Measurements from ENCODE around the gene JAK2. TPM values are rescaled to one million over a fixed set of nuclear protein-coding genes. Genes with fewer than 3 reads are reported as not detected.
A peak's percentile ranks its signal among the peaks of the same experiment; 100 is the strongest.

The JAK2 gene
- total RNA-seq, 1 donor from 2014 or later, result 24.4 TPM

DNA sequence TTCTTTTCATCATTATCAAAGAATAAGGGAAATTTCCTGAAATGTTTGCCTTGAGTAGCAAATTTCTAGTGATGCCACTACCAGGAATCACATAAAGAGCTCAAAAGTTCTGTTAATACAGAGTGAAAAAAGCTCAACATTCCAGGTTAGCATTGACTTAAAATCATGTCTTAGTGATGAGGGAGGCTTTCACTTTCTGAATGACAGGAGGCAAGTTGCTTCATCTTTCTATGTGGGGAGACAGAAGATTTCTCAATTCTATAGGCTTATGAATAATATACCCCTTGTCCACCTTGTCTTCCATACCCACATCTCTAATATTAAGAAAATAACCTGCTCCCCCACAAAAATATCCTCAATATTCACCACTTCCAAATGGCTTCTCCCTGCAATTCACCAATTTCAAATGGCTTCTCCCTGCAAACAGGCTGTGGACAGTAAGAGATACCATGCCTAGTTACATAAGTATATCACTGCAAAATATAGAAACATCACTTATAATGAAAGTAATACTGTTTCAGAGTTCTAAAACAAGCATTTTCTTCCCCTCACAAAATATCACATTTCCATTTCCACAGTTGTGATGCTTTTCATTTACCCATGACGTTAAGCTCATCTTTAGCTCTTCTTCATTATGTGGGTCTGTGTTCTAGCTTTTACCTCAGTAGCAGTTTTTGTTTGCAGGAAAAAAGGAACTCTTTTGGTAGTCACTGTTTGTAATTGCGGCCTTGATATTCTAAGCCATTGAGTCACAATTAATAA lies 2.2 kb upstream of the JAK2 start:
- intact Hi-C loops (cut with DNase I), result no loop called here
- ATAC-seq (no peak), DNase-seq (no peak)
- H3K36me3 ChIP-seq, result no peaks in the 10 kb centered on the region
- H3K9me3 ChIP-seq, result no peaks in the 10 kb centered on the region
- peaks cover 22% of the 10 kb centered on the region for H3K4me1 ChIP-seq
- TF ChIP-seq, protein P1, sequence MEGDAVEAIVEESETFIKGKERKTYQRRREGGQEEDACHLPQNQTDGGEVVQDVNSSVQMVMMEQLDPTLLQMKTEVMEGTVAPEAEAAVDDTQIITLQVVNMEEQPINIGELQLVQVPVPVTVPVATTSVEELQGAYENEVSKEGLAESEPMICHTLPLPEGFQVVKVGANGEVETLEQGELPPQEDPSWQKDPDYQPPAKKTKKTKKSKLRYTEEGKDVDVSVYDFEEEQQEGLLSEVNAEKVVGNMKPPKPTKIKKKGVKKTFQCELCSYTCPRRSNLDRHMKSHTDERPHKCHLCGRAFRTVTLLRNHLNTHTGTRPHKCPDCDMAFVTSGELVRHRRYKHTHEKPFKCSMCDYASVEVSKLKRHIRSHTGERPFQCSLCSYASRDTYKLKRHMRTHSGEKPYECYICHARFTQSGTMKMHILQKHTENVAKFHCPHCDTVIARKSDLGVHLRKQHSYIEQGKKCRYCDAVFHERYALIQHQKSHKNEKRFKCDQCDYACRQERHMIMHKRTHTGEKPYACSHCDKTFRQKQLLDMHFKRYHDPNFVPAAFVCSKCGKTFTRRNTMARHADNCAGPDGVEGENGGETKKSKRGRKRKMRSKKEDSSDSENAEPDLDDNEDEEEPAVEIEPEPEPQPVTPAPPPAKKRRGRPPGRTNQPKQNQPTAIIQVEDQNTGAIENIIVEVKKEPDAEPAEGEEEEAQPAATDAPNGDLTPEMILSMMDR (IDR thresholded peaks at IDR 0.05), result no peak
- no peaks in the 10 kb centered on the region for H3K27me3 ChIP-seq
- no peak overlapping the region for H3K27ac ChIP-seq
- H3K4me3 ChIP-seq, result no peak overlapping the region

DNA sequence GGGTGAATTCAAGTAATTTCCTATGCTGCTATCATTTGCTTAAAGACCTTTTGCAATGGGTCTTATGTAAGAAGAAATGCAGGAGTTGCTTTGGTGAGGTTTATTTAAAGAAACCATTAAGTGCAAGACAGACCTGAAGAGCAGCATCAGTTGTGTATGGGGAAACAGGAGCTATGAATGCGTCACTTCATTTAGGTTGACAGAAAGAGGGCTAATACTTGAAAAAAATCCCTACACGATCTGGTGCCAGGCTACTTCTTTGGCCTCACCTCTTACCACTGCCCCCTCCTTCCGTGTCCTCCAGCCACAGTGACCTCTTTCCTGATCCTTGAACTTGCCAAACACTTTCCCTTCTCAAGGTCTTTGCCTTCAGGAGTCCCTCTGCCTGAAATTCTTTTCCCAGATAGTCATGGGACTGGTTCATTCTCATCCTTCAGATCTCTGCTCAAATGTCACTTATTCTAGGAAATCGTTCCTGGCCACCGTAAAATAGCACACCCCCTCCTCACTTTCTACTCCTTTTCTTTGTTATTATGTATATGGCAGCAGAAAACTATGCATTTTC lies 1.4 kb upstream of the JAK2 start:
- Histone ChIP-seq H3K27me3 (no peaks in the 10 kb centered on the region), H3K4me3 (peak overlapping the region; percentile 95), H3K4me1 (peaks cover 30% of the 10 kb centered on the region), H3K9me3 (no peaks in the 10 kb centered on the region), H3K27ac (peak overlapping the region; percentile 98), H3K36me3 (no peaks in the 10 kb centered on the region)
- TF ChIP-seq, protein P1 (IDR thresholded peaks at IDR 0.05), result no peak
- intact Hi-C loops (cut with DNase I), result no loop called here
- no peak for ATAC-seq
- no peak for DNase-seq

DNA sequence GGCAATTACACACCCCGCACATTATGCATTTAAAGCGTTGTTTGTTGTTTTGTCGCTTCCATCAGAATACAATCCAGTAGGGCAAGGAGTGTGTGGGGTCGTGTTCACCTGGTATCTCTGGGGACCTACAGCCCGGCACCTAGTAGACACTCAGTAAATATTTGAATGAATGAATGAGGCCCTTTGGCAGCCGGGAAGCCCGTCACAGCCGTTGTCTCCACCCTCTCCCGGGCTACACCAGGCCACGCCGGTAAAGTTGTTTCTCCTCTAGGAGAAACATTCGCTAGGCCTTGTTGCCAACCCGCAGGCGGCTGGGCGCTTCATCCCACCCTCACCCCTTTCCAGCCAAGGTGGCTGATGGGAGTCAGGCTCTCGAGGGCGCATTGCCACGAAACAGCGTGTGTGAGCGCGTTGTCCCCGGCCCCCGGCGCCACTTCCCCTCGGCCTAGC lies 876 bp upstream of the JAK2 start:
- DNase-seq (no peak), ATAC-seq (no peak)
- Histone ChIP-seq H3K9me3 (no peaks in the 10 kb centered on the region), H3K27ac (peak overlapping the region; percentile 98), H3K4me1 (peaks cover 35% of the 10 kb centered on the region), H3K36me3 (no peaks in the 10 kb centered on the region), H3K4me3 (peak overlapping the region; percentile 95), H3K27me3 (no peaks in the 10 kb centered on the region)
- TF ChIP-seq, protein P1 (IDR thresholded peaks at IDR 0.05), result no peak
- intact Hi-C loops (cut with DNase I), result no loop called here

DNA sequence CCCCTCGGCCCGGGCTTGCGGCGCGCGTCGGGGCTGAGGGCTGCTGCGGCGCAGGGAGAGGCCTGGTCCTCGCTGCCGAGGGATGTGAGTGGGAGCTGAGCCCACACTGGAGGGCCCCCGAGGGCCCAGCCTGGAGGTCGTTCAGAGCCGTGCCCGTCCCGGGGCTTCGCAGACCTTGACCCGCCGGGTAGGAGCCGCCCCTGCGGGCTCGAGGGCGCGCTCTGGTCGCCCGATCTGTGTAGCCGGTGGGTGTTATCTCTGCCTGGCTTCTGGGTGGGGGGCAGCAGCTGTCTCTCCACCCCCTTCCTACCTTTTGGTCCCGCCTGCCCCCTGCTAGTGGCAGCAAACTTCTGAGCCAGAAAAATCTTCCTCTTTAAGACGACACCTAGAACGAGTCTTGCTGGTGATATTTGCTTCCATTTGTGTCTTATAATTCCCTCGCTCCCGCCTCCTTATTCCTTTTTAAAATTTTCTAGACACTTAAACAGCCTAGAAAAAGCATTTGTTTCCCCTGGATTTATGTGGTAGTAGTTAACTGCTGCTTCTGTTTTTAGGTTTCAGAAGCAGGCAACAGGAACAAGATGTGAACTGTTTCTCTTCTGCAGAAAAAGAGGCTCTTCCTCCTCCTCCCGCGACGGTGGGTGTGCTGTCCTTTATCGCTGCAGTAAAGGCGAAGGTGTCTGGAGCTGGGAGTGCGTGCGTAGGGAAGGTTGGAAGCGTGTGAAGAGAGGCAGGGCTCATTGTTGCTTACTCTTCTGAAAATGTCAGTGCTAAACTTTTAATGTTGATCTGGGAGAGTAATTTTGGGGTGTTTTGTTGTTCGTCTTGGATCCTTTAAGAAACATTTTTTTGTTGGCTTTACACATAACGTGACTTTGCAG lies 554 bp downstream of the JAK2 start:
- intact Hi-C loops (cut with DNase I), result loop anchor here (5.0 kb wide), 2 partner anchors 223 to 612 kb away; no protein-coding TSS in a partner anchor
- Histone ChIP-seq H3K36me3 (peaks cover 11% of the 10 kb centered on the region), H3K27me3 (no peaks in the 10 kb centered on the region), H3K27ac (peak overlapping the region; percentile 98), H3K9me3 (no peaks in the 10 kb centered on the region), H3K4me3 (peak overlapping the region; percentile 95), H3K4me1 (peaks cover 44% of the 10 kb centered on the region)
- ATAC-seq (no peak), DNase-seq (peak; percentile 69)
- TF ChIP-seq, protein P1 (IDR thresholded peaks at IDR 0.05), result no peak

DNA sequence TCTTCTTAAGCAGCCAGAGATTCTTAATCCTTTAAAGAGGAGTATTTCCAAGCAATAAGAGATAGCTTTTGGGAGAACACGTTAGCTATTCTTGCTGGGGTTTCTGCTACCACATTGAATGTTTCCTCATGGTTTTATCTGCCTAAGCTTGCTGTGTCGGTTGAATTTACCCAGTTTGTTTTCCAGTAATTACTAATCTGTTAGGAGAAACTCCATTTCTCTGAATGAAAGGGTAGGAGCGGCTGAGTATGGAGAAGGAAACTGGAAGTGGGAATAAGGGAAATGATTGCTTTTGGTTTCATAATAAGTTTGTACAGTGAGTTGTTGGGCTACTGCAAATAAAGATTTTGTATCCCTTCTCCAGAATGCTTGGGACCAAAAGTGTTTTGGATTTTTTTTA lies 1.2 kb downstream of the JAK2 start:
- H3K27ac ChIP-seq, result peak overlapping the region; percentile 98
- TF ChIP-seq, protein P1 (IDR thresholded peaks at IDR 0.05), result no peak
- H3K4me1 ChIP-seq, result peaks cover 44% of the 10 kb centered on the region

More for the DNA sequence above, 1.2 kb downstream of the JAK2 start:
- intact Hi-C loops (cut with DNase I), result loop anchor here (5.0 kb wide), 2 partner anchors 224 to 611 kb away; no protein-coding TSS in a partner anchor
- Histone ChIP-seq H3K9me3 (no peaks in the 10 kb centered on the region), H3K4me3 (peak overlapping the region; percentile 95), H3K36me3 (peaks cover 14% of the 10 kb centered on the region), H3K27me3 (no peaks in the 10 kb centered on the region)
- no peak for ATAC-seq
- no peak for DNase-seq

Data from upper lobe of right lung (tissue), 1 donor.